Measurements from ENCODE around the gene PPP5C. TPM values are rescaled to one million over a fixed set of nuclear protein-coding genes. Genes with fewer than 3 reads are reported as not detected.
"Not testable (repeated sequence)": the region's sequence is repeated elsewhere in the genome, so short reads cannot be mapped to it uniquely, and the experiment has no call there.

PPP5C gene
- total and polyA plus RNA-seq, 4 donors = 19.0 to 50.5 (median 28.3) TPM

DNA sequence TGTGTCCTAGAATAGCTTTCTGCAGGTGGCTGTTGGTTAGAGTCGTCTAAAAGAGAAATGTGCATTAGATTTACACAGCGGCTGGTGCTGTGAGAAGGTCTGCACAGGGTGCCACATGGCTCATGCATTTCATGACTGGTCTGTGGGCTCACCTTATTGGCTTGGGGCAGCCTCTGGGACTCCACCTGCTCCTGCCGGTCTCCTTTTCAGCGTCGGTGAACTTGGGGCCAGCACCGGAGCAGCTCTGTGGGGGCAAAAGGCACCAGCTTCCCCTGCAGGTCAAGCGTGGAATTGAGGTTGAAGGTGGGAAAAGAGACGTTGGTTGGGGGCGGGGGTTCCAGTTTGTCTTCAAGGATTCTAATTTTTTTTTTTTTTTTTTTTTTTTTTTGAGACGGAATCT lies 84.9 kb downstream of the PPP5C start:
- H3K27ac ChIP-seq (ENCODE audit: low read depth in 1 of 2, low read length in 2 of 2) = no peak overlapping the region
- H3K27me3 ChIP-seq (ENCODE audit: control insufficient read depth in 4 of 4, insufficient read depth in 4 of 4, low read length in 3 of 4) = peaks cover 0 to 4% (median under 1%) of the 10 kb centered on the region in 4 donors
- H3K36me3 ChIP-seq (ENCODE audit: control insufficient read depth in 4 of 4, insufficient read depth in 3 of 4, low read depth in 1 of 4, low read length in 3 of 4) = no peaks in the 10 kb centered on the region
- DNase-seq (ENCODE audit: low spot score) = no peak
- no peak overlapping the region for H3K4me3 ChIP-seq (ENCODE audit: low read depth in 1 of 3, low read length in 3 of 3)
- H3K9ac ChIP-seq (ENCODE audit: low read depth in 1 of 2, low read length in 2 of 2) = no peak overlapping the region
- H3K9me3 ChIP-seq (ENCODE audit: control insufficient read depth in 4 of 4, low read length in 3 of 4) = no peaks in the 10 kb centered on the region
- 28% methylated on average over 10 of the region's 10 CpGs for WGBS
- TF ChIP-seq GABPA (IDR thresholded peaks at IDR 0.05 in 1 of 2, conservative IDR thresholded peaks at IDR 0.05 in 1 of 2) (no peak), YY1 (IDR thresholded peaks at IDR 0.05) (no peak), TAF1 (conservative IDR thresholded peaks at IDR 0.05) (no peak), FOXA1 (IDR thresholded peaks at IDR 0.05) (no peak), EGR1 (IDR thresholded peaks at IDR 0.05; ENCODE audit: low read depth in 2 of 2) (no peak), SP1 (IDR thresholded peaks at IDR 0.05) (no peak), JUND (IDR thresholded peaks at IDR 0.05) (no peak)
- TF ChIP-seq, protein P1, sequence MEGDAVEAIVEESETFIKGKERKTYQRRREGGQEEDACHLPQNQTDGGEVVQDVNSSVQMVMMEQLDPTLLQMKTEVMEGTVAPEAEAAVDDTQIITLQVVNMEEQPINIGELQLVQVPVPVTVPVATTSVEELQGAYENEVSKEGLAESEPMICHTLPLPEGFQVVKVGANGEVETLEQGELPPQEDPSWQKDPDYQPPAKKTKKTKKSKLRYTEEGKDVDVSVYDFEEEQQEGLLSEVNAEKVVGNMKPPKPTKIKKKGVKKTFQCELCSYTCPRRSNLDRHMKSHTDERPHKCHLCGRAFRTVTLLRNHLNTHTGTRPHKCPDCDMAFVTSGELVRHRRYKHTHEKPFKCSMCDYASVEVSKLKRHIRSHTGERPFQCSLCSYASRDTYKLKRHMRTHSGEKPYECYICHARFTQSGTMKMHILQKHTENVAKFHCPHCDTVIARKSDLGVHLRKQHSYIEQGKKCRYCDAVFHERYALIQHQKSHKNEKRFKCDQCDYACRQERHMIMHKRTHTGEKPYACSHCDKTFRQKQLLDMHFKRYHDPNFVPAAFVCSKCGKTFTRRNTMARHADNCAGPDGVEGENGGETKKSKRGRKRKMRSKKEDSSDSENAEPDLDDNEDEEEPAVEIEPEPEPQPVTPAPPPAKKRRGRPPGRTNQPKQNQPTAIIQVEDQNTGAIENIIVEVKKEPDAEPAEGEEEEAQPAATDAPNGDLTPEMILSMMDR (IDR thresholded peaks at IDR 0.05; ENCODE audit: low read depth, low read length, missing input control) = no peak
- TF ChIP-seq, protein P2, sequence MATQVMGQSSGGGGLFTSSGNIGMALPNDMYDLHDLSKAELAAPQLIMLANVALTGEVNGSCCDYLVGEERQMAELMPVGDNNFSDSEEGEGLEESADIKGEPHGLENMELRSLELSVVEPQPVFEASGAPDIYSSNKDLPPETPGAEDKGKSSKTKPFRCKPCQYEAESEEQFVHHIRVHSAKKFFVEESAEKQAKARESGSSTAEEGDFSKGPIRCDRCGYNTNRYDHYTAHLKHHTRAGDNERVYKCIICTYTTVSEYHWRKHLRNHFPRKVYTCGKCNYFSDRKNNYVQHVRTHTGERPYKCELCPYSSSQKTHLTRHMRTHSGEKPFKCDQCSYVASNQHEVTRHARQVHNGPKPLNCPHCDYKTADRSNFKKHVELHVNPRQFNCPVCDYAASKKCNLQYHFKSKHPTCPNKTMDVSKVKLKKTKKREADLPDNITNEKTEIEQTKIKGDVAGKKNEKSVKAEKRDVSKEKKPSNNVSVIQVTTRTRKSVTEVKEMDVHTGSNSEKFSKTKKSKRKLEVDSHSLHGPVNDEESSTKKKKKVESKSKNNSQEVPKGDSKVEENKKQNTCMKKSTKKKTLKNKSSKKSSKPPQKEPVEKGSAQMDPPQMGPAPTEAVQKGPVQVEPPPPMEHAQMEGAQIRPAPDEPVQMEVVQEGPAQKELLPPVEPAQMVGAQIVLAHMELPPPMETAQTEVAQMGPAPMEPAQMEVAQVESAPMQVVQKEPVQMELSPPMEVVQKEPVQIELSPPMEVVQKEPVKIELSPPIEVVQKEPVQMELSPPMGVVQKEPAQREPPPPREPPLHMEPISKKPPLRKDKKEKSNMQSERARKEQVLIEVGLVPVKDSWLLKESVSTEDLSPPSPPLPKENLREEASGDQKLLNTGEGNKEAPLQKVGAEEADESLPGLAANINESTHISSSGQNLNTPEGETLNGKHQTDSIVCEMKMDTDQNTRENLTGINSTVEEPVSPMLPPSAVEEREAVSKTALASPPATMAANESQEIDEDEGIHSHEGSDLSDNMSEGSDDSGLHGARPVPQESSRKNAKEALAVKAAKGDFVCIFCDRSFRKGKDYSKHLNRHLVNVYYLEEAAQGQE (IDR thresholded peaks at IDR 0.05) = no peak
- peaks cover 1 to 6% (median 3%) of the 10 kb centered on the region in 4 donors for H3K4me1 ChIP-seq (ENCODE audit: control insufficient read depth in 4 of 4, insufficient read depth in 4 of 4, low read length in 3 of 4)

DNA sequence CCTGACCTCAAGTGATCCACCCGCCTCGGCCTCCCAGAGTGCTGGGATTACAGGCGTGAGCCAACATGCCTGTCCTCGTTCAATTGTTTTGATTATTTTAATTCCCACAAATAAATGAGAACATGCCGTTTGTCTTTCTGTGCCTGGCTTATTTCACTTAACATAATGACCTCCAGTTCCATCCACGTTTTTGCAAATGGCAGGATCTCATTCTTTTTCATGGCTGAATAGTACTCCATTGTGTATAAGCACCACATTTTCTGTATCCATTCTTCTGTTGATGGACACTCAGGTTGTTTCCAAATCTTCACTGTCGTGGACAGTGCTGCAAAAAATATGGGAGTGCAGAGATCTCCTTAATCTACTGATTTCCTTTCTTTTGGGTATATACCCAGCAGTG lies 86.6 kb downstream of the PPP5C start:
- DNase-seq (ENCODE audit: low spot score) = not testable (repeated sequence)
- WGBS = 62% methylated on average over 7 of the region's 7 CpGs

DNA sequence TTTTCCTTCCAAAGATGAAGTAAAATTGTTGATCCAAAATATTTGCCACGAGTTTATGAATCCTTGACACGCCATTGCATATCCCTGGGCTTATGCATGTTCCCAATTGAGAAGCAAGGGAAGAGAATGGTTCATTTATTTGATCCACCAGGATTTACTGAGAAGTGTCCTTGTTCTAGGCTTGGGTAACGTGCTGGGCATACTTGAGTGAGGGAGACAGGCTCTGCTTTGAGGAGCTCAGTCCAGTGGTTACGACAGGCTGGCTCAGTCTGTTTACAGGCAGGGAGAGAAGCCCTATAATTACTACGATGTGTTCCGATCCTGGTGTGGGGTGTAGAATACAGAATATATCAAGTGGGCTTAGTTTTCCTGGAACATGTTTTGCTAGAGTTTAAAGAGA lies 88.1 kb downstream of the PPP5C start:
- WGBS = 50% methylated on average over 6 of the region's 6 CpGs
- H3K9ac ChIP-seq (ENCODE audit: low read depth in 1 of 2, low read length in 2 of 2) = no peak overlapping the region
- no peak overlapping the region for H3K27ac ChIP-seq (ENCODE audit: low read depth in 1 of 2, low read length in 2 of 2)
- no peak overlapping the region for H3K4me3 ChIP-seq (ENCODE audit: low read depth in 1 of 3, low read length in 3 of 3)
- no peaks in the 10 kb centered on the region for H3K4me1 ChIP-seq (ENCODE audit: control insufficient read depth in 4 of 4, insufficient read depth in 4 of 4, low read length in 3 of 4)
- H3K36me3 ChIP-seq (ENCODE audit: control insufficient read depth in 4 of 4, insufficient read depth in 3 of 4, low read depth in 1 of 4, low read length in 3 of 4) = no peaks in the 10 kb centered on the region
- no peak for DNase-seq (ENCODE audit: low spot score)
- TF ChIP-seq YY1 (IDR thresholded peaks at IDR 0.05) = no peak
- no peak for TF ChIP-seq RXRA (IDR thresholded peaks at IDR 0.05)
- TF ChIP-seq TAF1 (conservative IDR thresholded peaks at IDR 0.05) = no peak
- TF ChIP-seq, protein P1 (IDR thresholded peaks at IDR 0.05; ENCODE audit: low read depth, low read length, missing input control) = no peak
- no peak for TF ChIP-seq NR2F2 (IDR thresholded peaks at IDR 0.05)
- no peak for TF ChIP-seq EGR1 (IDR thresholded peaks at IDR 0.05; ENCODE audit: low read depth in 2 of 2)
- TF ChIP-seq HNF4G (IDR thresholded peaks at IDR 0.05) = no peak
- TF ChIP-seq GABPA (IDR thresholded peaks at IDR 0.05 in 1 of 2, conservative IDR thresholded peaks at IDR 0.05 in 1 of 2) = no peak
- no peak for TF ChIP-seq FOXA2 (IDR thresholded peaks at IDR 0.05)
- TF ChIP-seq, protein P3, sequence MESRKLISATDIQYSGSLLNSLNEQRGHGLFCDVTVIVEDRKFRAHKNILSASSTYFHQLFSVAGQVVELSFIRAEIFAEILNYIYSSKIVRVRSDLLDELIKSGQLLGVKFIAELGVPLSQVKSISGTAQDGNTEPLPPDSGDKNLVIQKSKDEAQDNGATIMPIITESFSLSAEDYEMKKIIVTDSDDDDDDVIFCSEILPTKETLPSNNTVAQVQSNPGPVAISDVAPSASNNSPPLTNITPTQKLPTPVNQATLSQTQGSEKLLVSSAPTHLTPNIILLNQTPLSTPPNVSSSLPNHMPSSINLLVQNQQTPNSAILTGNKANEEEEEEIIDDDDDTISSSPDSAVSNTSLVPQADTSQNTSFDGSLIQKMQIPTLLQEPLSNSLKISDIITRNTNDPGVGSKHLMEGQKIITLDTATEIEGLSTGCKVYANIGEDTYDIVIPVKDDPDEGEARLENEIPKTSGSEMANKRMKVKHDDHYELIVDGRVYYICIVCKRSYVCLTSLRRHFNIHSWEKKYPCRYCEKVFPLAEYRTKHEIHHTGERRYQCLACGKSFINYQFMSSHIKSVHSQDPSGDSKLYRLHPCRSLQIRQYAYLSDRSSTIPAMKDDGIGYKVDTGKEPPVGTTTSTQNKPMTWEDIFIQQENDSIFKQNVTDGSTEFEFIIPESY (IDR thresholded peaks at IDR 0.05) = no peak
- TF ChIP-seq HNF4A (conservative IDR thresholded peaks at IDR 0.05) = no peak
- no peaks in the 10 kb centered on the region for H3K9me3 ChIP-seq (ENCODE audit: control insufficient read depth in 4 of 4, low read length in 3 of 4)
- peaks cover 0 to 4% (median under 1%) of the 10 kb centered on the region in 4 donors for H3K27me3 ChIP-seq (ENCODE audit: control insufficient read depth in 4 of 4, insufficient read depth in 4 of 4, low read length in 3 of 4)

More for the DNA sequence above, 86.6 kb downstream of the PPP5C start:
- not testable (repeated sequence) for H3K4me3 ChIP-seq (ENCODE audit: low read depth in 1 of 3, low read length in 3 of 3); H3K27ac ChIP-seq (ENCODE audit: low read depth in 1 of 2, low read length in 2 of 2); H3K4me1 ChIP-seq (ENCODE audit: control insufficient read depth in 4 of 4, insufficient read depth in 4 of 4, low read length in 3 of 4); H3K9me3 ChIP-seq (ENCODE audit: control insufficient read depth in 4 of 4, low read length in 3 of 4); H3K9ac ChIP-seq (ENCODE audit: low read depth in 1 of 2, low read length in 2 of 2); H3K27me3 ChIP-seq (ENCODE audit: control insufficient read depth in 4 of 4, insufficient read depth in 4 of 4, low read length in 3 of 4); H3K36me3 ChIP-seq (ENCODE audit: control insufficient read depth in 4 of 4, insufficient read depth in 3 of 4, low read depth in 1 of 4, low read length in 3 of 4)

DNA sequence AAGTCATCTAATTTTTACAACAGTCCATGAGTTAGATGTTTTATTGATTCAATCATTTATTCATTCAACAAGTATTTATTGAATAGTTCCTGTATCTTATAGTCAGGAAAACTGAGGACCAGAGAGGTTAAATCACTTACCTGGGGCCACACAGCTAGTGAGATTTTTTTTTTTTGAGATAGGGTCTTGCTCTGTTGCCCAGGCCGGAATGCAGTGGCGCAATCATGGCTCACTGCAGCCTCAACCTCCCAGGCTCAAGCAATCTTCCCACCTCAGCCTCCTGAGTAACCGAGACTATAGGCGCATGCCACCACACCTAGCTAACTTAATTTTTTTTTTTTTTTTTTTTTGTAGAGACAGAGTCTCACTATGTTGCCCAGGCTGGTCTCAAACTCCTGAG lies 88.8 kb downstream of the PPP5C start:
- not testable (repeated sequence) for H3K36me3 ChIP-seq (ENCODE audit: control insufficient read depth in 4 of 4, insufficient read depth in 3 of 4, low read depth in 1 of 4, low read length in 3 of 4); H3K27me3 ChIP-seq (ENCODE audit: control insufficient read depth in 4 of 4, insufficient read depth in 4 of 4, low read length in 3 of 4); DNase-seq (ENCODE audit: low spot score); H3K27ac ChIP-seq (ENCODE audit: low read depth in 1 of 2, low read length in 2 of 2); H3K9ac ChIP-seq (ENCODE audit: low read depth in 1 of 2, low read length in 2 of 2); H3K4me1 ChIP-seq (ENCODE audit: control insufficient read depth in 4 of 4, insufficient read depth in 4 of 4, low read length in 3 of 4); H3K9me3 ChIP-seq (ENCODE audit: control insufficient read depth in 4 of 4, low read length in 3 of 4); H3K4me3 ChIP-seq (ENCODE audit: low read depth in 1 of 3, low read length in 3 of 3)
- WGBS = 98% methylated on average over 4 of the region's 4 CpGs

All from liver (tissue), 9 donors.